Urothelium cell line (cell line): ENCODE data around the gene MAP2K5.

ENCODE experiments used
- DNase-seq: peaks from one replicate; pipeline ENCODE4 v3.0.0; 2011; ENCODE audit warnings: low spot score, mixed read lengths
- FAIRE-seq: peaks from 2 replicates; lab custom pipeline; 2011; peaks lifted over from hg19 to GRCh38; lab: Jason Lieb, UNC

Gene MAP2K5

GRCh38 chr15:67829647-67830504, 287.4 kb downstream of the MAP2K5 start:
- FAIRE-seq (no peak), DNase-seq (no peak)

DNA sequence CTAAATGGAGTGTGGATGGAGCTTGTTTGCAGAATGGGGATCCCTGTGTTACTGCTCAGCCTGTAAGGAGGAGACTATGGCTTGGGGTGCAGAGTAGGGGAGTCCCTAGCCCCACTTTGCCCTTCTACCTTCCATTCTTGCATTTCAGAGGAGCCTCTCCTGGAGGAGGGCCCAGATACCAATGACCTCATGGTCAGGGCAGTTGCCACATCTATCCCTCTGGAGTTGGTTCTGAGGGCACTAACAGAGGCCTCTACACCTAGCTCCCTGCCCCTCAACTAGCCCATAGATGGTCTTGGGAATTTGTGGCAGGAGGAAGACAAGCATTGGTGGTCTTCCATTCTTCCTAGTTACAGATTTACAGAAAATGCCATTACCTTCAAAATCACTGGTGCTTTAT, 288.9 kb downstream of the MAP2K5 start:
- DNase-seq, result no peak
- no peak for FAIRE-seq

DNA sequence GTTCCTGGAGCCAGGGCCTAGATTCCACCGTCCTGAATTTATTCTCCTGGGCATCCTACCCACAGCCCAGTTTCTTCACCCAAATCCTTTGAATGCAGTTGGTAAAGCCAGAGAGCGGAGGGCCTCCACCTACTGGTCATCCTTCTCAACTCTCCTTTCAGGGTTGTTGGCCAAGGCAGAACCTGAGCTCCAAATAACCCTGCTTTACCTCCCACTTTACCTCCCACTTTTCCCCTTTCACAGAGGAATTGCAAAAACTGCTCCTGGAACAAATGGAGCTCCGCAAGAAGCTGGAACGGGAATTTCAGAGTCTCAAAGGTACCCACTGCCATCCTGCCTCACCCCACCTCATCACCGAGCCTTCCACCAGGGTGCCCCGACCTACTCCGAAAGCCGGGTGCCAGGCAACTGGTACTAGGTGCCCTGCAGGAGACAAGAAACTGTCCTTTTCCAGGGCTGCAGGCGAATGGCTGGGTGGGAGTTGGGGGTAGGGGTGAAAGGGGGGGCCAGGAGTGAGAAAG, 289.6 kb downstream of the MAP2K5 start:
- DNase-seq (no peak), FAIRE-seq (no peak)

GRCh38 chr15:67832897-67833709, 290.6 kb downstream of the MAP2K5 start:
- no peak for DNase-seq
- no peak for FAIRE-seq

DNA sequence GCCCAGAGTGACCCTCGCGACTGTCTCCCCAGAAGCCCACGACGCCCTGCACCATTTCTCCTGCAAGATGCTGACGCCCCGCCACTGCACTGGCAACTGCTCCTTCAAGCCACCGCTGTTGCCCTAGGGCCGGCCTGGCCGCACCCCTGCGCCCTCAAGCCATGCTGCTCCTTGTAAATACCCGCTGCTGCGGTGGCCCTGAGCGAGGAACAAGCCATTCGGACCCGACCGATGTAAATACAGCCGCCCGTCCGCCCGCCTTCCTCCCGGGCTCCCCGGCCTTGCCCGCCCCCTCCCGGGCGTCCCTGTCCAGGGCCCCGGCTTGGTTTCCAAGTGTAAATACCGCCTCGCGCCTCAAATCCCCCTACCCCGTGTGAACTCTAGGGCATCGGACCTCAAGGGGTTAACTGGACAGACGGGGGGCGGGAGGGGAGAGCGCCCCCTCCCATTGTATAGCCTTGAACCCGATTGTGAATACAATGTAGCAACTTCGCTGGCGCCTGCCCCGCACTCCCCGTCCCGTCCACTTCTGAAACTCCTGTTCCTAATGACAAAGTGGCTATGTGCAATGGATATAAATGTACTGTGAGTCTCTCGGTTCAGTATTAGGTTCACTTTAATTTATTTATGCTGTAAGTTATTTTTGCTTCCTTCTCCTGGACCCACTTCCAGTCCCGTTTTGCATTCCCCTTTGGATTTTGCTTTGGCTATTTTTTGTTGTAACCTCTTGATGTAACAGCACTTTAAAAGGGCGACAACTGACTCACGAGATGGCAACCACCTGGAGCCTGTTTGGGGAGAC, 291.4 kb downstream of the MAP2K5 start:
- FAIRE-seq (peak; percentile 27), DNase-seq (peak; percentile 73)

- DNase-seq, result no peak
- FAIRE-seq, result no peak
Observed at GRCh38 chr15:67834581-67835296, 292.2 kb downstream of the MAP2K5 start.

DNA sequence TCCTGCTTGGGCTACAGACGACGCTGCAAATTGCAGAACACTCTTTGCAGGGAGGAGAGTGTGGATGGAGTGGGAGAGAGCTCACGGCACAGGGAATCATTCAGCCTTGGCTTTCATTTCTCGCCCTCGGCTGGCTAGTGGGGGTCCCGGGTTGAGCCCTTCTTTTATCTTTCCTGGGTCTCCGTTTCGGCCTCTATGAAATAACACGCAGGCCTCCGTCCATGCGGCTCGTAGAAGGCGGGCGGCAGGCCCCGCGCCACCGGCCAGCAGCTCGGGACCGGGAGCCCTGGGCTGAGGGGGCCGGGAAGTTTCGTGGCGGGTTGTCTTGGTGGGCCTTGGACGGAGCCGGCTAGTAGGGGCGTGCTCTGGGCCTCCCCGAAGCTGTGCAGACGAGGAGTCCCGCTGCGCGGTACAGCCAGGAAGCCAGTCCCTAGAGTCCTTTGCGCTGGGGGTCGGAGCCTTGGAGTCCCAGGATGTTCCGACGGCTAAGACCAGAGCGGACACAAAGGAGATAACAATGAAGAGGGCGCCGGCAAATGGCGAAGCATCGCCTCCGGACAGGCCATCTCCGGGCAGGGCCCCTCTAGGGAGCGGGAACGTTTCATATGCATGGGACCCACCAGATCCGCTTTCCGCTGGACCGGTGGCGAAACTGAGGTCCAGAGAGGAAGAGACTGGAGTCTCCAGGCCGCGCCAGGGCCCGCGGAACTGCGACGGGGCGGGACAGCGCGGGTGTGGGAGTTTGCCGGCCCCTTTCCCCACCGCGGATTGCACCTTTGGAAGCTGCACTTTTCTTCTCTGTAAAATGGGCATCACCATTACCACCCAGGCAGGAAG, 293.0 kb downstream of the MAP2K5 start:
- FAIRE-seq (no peak), DNase-seq (no peak)

GRCh38 chr15:67836134-67836455, 293.6 kb downstream of the MAP2K5 start:
- DNase-seq, result no peak

DNA sequence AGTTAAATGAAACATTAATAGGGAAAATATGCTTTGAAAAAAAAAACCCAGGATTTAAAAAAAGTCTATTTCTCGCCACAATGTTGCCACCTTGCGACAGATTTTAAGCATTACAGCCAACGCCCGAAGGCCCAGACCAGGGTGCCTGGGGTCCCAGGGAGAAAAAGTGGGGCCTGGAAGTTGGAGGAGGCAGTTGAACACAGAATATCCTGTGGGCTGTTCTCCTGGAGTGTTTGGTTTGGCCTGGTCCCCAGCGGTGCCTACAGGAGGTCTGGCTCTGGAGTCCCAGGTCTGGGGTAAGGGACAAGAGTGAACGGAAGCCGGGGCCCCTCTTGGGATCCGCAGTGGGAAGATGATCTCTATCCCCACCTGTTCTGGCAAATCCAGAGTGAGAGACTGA, 294.0 kb downstream of the MAP2K5 start:
- FAIRE-seq (no peak), DNase-seq (peak; percentile 64)

More at GRCh38 chr15:67836134-67836455, 293.6 kb downstream of the MAP2K5 start:
- no peak for FAIRE-seq

DNA sequence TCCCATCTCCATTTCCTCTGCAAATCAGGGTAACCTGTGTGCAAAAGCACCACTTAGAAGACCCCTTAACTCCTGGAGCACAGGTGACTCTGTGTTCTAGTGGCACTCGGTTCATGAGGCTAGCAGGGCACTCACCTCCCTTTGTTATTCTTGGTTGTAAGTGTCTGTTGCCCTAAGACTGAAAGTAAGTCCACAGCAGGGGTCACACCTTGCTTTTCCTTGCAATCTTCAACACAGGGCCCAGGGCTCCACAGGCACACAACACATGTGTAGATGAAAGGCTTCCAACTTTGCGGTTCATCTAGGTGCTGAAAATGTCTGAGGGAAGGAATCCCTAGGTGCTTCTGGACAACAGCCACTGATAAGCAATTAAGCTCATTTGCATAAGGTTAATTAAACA, 294.5 kb downstream of the MAP2K5 start:
- DNase-seq, result no peak
- FAIRE-seq, result no peak

DNA sequence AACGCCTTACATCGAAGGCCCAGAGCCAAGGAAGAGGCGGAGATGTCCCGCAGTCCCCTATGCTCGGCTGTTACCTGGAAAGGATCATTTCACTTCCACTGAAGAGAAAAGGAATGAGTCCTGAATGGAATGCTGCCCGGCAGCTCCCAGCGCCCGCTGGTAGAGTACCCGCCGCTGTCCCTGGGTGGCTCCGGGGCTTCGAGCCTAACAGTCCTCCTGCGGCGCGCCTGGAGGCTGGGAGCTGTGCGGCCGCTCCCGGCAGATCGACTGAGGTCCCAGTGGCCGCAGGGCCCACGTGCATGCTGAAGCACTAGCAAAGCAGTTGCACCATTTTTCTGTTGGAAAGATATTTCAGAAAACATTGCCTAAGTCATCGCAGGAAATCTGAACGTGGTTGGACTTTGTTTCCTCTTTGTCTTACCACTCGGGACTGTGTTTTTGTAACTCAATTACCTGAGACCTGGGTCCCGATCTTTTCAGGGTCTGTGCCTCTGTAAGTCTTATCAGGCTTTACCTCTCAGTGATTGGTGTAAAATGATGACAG, 296.4 kb downstream of the MAP2K5 start:
- no peak for FAIRE-seq
- DNase-seq, result no peak

DNA sequence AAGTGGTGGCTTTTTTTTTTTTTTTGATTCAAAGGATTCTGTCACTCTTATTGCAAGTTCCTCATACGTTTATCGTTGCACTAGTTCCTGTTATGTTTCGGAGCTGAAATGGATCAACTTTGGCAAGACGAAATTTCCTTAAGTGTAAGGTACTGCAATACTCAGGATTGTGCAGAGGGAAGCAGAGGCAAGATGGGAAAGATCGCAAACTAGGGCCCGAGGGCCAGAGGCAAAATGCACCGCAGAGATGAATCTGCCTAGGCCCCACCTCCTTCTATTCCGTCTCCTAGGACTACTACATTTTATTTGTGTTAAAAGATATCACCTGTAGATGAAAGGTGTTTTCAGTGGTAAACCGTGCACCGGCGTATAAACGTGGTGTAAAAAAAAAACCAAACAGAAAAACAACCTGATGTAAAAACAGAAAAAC, 297.0 kb downstream of the MAP2K5 start:
- peak; percentile 72 for DNase-seq

GRCh38 chr15:67839929-67840748, 297.6 kb downstream of the MAP2K5 start, which contains the start of gene RNU6-1:
Gene RNU6-1, minus strand, starts transcription at chr15:67840045.
- peak; percentile 90 for FAIRE-seq
- DNase-seq, result peak; percentile 95

More for the DNA sequence above, 297.0 kb downstream of the MAP2K5 start:
- FAIRE-seq, result no peak

GRCh38 chr15:67840749-67841512, 298.4 kb downstream of the MAP2K5 start:
- FAIRE-seq (peak; percentile 5), DNase-seq (peak; percentile 63)

DNA sequence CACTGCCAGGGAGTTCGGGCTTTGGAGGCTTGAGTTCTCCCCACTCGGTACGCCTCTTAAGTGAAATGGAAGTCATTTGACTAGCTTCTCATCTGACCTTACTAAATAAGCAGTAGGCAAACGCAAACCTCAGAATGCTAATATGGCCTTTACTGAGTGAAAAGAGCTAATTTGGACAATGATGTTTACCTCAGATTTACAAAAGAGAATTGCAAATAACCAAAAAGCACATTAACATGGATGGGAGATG, 298.9 kb downstream of the MAP2K5 start:
- DNase-seq (no peak), FAIRE-seq (no peak)

DNA sequence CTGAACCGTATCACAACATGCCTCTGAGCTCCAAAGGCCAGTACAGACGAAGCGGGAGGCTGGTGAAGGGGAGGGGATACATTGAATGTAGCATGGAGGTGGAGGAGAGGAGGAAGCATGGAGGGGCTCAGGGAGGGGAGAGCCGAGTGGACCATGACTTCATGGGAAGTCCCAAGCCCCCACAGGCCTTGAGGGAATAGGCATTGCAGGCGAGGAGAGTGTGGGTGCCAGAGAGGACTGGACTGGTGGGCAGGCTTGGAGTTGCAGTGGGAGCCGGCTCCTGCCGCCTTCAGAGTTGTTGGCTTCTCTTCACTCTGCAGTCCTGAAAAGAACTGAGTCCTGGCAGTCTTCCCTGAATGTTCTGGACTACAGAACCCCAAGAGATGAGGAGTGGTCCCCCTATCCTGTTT, 300.6 kb downstream of the MAP2K5 start:
- FAIRE-seq, result no peak
- DNase-seq, result no peak

DNA sequence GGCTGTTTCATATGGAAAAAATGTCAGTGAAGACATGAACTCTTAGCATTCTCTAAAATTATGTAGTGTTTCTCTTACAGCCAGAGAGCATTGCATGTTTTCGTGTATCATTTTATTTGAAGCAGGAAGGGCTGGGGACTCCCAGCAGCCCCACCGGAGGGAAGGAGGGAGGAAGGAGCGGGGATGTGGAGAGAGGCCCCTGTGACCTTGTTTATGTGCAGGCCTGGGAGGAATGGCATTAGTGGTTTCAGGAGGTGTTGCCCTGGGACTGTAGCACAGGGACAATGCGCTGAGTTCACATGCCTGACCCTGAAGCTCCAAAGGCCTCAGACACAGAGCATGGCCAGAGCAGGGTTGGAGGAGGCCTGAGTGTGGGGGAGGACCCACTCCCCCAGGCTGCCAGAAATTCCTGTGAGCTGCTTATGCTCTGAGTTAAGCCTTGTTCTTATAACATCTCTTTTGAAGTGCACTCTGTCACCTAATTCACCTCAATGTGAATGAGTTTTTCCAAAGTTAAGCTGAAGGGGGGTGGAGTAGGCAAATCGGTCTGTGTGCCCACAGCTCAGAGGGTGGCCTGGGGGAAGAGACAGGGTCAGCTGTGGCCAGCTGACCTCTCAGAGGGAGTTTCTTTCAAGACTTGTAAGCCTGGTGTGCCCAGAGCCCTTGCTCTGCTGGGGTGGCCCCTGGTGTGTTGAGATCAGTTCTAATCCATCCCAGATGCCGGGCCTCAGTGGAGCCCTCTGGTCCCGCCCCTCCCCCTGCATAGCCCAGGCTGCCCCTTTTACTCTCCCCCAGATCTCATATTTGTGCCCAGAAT, 301.3 kb downstream of the MAP2K5 start:
- FAIRE-seq (no peak), DNase-seq (no peak)
